SU-DHL-6 (cell line): ENCODE results near the gene RLF.

Experiments
- EZH2phosphoT487 ChIP-seq: fragments of 200-600 bp; sonication (generic), shearing (Covaris generic); conservative IDR thresholded peaks from 2 replicates; pipeline ENCODE4 v1.6.1; 2018; ENCODE audit warnings: mild to moderate bottlenecking, antibody characterized with exemption, low read length, moderate library complexity, mixed read lengths
- TF ChIP-seq, protein P1 (sequence below): fragments of 200-600 bp; sonication (generic); IDR thresholded peaks from one replicate; pipeline ENCODE4 v1.5.1; 2017; ENCODE audit warnings: antibody characterized with exemption, mild to moderate bottlenecking, low read length, moderate library complexity; ENCODE audit not compliant: insufficient read depth, poor library complexity, severe bottlenecking

DNA sequence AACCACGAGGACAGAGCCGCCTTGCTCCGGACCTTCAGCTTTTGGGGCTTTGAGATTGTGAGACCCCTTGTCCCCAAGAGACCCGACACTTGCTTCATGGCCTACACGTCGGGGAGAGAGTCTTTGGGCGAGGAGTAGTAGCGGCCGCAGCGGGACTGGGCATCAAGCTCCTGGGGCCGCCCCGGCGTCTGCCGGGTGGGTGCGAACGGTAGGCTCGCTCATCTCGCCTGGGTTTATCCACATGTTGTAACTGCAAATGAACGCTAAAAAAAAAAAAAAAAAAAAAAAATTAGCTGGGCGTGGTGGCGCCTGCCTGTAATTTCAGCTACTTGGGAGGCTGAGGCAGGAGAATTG, 27.9 kb upstream of the RLF start:
- TF ChIP-seq, protein P1, sequence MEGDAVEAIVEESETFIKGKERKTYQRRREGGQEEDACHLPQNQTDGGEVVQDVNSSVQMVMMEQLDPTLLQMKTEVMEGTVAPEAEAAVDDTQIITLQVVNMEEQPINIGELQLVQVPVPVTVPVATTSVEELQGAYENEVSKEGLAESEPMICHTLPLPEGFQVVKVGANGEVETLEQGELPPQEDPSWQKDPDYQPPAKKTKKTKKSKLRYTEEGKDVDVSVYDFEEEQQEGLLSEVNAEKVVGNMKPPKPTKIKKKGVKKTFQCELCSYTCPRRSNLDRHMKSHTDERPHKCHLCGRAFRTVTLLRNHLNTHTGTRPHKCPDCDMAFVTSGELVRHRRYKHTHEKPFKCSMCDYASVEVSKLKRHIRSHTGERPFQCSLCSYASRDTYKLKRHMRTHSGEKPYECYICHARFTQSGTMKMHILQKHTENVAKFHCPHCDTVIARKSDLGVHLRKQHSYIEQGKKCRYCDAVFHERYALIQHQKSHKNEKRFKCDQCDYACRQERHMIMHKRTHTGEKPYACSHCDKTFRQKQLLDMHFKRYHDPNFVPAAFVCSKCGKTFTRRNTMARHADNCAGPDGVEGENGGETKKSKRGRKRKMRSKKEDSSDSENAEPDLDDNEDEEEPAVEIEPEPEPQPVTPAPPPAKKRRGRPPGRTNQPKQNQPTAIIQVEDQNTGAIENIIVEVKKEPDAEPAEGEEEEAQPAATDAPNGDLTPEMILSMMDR = no peak
- no peak for TF ChIP-seq EZH2phosphoT487
